ENCODE results near the gene HDAC6. TPM values are rescaled to one million over a fixed set of nuclear protein-coding genes. Genes with fewer than 3 reads are reported as not detected.
A peak's percentile ranks its signal among the peaks of the same experiment; 100 is the strongest.

Gene HDAC6
- total and polyA plus RNA-seq, 2 donors (not counting 3 experiments of a cell fraction or from before 2014, with no cell fraction given) = 43.7 to 58.4 TPM

GRCh38 chrX:48802905-48803200 lies 986 bp downstream of the HDAC6 start:
- Histone ChIP-seq H3K27ac (ENCODE audit: insufficient read depth, low read depth, low read length) (peak overlapping the region; percentile 87), H3K4me3 (replicated peaks in 1 of 3; ENCODE audit: insufficient read depth in 1 of 3, low read depth in 1 of 3, low read length in 3 of 3) (peak overlapping the region in 2 of 3 experiments; percentile 58 to 75), H3K9ac (replicated peaks; ENCODE audit: extremely low read depth, insufficient read depth, low read length) (peak overlapping the region; percentile 94), H4K20me1 (replicated peaks; ENCODE audit: control insufficient read depth, extremely low read depth, insufficient read depth, low read length) (no peaks in the 10 kb centered on the region), H2AFZ (ENCODE audit: low read depth, low read length) (peak overlapping the region; percentile 40), H3K27me3 (ENCODE audit: control insufficient read depth in 2 of 2, insufficient read depth in 2 of 2, low read length in 2 of 2) (no peaks in the 10 kb centered on the region), H3K9me1 (replicated peaks; ENCODE audit: control insufficient read depth, extremely low read depth, insufficient read depth, low read length) (no peaks in the 10 kb centered on the region), H3K79me2 (ENCODE audit: control insufficient read depth, insufficient read depth, low read length) (no peaks in the 10 kb centered on the region), H3K9me3 (replicated peaks; ENCODE audit: control insufficient read depth, insufficient read depth, low read length) (no peaks in the 10 kb centered on the region), H3K4me1 (ENCODE audit: control insufficient read depth, extremely low read depth, insufficient read depth, low read length) (peaks cover 4% of the 10 kb centered on the region), H3K4me2 (ENCODE audit: insufficient read depth, low read length) (peak overlapping the region; percentile 45), H3K36me3 (ENCODE audit: control insufficient read depth in 2 of 2, extremely low read depth in 1 of 2, insufficient read depth in 2 of 2, low read length in 2 of 2) (no peaks in the 10 kb centered on the region)
- ChIA-PET CTCF (no interaction called here), POLR2A (no interaction called here)
- intact Hi-C loops (cut with micrococcal nuclease) (no loop called here), dilution Hi-C loops (cut with MboI; ENCODE audit: extremely low pct_ligation_motif_present, low sequenced_read_pairs) (no loop called here)
- DNase-seq (ENCODE audit: low read depth, low spot score) = peak; percentile 0
- BruUV-seq (replicated peaks) = TSS peak; percentile 63
- FAIRE-seq = peak; percentile 43
- TF ChIP-seq CTCF (IDR thresholded peaks at IDR 0.05; ENCODE audit: extremely low read depth in 1 of 2, insufficient read depth in 1 of 2, low read depth in 1 of 2, low read length in 2 of 2) (no peak), MYC (IDR thresholded peaks at IDR 0.05; ENCODE audit: low read depth, low read length) (no peak), EZH2 (IDR thresholded peaks at IDR 0.05; ENCODE audit: borderline replicate concordance, low read depth, low read length, severe bottlenecking) (no peak), JUN (IDR thresholded peaks at IDR 0.05; ENCODE audit: borderline replicate concordance, insufficient read depth, insufficient read length, low read depth) (no peak), FOS (IDR thresholded peaks at IDR 0.05; ENCODE audit: borderline replicate concordance, insufficient read depth, low read length) (no peak), MAX (IDR thresholded peaks at IDR 0.05; ENCODE audit: insufficient read depth, insufficient read length) (no peak), POLR2AphosphoS5 (IDR thresholded peaks at IDR 0.05; ENCODE audit: insufficient read depth, low read depth, low read length) (no peak), GATA2 (IDR thresholded peaks at IDR 0.05; ENCODE audit: insufficient read depth, insufficient read length, low read depth, low read length) (no peak), POLR2A (IDR thresholded peaks at IDR 0.05; ENCODE audit: low read depth, low read length) (no peak)
